NCI-H1930 (cell line): ENCODE data around the gene LOC128125822.

Experiments
- DNase-seq, 2 experiments: peaks; one replicate each; lab custom pipeline; 2025; lab: John Stamatoyannopoulos, UW

LOC128125822 gene

DNA sequence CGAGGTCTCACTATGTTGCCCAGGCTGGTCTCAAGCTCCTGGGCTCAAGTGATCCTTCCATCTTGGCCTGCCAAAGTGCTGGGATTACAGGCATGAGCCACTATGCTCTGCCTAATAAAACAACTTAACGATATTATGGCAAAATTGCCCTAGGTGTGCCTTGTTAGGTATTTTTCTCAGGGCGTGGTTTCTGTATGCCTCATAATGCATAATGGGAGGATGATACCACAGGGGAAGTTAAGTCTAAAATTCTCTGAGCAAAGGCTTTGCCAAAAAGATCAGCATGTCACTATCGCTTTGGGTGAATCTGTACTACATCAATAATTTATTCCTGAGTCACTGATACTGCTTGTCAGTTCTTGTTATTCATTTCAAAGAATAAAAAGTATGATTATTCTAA lies 15.9 kb upstream of the LOC128125822 start:
- no peak for DNase-seq

DNA sequence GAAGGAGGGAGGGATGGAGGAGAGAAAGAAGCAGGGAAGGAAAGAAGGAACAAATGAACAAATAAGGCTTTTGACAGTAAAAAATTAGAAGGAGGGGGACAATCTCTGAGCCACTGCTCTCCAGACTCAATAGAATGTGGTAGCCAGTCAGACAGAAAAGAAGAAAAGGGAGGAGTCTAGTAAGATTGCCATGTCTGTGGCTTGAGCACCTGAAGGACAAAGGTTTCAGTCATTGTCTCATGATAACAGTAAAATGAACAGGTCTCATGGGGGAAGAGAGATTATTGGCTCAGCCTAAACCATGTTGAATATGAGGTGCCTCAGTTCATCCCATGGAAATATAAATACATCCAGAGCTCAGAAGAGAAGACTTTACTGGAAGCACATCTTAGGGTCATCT lies 14.0 kb upstream of the LOC128125822 start:
- no peak for DNase-seq

DNA sequence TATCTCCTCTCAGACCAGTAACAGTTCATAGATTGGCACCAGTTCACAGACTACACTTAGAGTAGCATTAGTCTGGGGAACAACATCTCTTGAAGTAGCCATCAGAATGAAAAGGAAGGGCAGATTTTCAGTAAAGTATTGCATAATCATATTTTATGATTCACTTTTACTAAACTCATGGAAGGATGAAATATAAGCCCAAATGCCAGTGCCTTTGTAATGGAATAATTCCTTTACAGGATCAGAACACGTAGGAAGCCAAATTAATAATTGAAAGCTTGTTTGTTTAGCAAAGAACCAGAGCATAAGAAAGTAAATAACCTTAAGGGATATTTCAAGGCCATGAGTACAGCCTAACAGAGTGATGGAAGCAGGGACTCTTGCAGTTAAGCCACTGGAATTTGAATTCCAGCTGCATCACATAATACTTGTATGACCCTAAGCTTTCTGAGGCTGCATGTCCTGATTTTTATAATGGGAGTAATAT lies 11.4 kb upstream of the LOC128125822 start:
- DNase-seq = no peak

DNA sequence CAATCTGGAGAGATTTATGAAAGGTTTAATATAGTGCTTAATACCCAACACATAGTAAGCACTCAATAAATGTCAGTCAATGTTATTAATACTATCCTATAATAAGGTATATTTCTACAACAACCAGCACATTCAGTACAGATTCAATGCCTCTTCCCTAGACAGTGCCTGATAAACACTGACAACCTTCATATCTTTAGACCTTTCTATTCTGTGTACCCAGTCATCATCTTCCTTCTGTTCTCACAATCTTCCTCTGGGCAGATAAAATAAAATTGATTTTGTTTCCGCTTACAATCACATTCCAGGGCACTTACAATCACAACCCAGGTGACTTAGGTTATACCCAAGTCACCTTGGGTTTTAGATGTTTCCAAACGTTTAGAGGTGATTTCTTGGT lies 11.0 kb upstream of the LOC128125822 start:
- DNase-seq = no peak

DNA sequence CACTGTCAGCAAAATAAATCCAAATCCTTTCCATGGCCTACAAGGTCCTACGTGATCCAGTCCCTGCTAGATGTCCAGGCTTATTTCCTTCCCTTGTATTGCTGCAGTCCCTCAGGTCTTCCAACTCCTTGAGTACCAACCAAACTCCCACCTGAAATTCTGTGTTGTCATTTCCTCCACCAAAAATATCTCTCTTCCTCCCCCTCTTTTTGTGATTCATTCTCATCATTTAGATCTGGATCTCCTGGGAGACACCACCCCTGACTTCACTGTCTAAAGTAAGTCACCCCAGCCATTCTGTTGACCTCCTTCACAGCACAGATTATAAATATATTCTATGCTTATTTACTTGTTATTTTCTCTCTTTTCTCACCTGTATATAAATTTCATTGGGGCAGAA lies 9.0 kb upstream of the LOC128125822 start:
- no peak for DNase-seq

DNA sequence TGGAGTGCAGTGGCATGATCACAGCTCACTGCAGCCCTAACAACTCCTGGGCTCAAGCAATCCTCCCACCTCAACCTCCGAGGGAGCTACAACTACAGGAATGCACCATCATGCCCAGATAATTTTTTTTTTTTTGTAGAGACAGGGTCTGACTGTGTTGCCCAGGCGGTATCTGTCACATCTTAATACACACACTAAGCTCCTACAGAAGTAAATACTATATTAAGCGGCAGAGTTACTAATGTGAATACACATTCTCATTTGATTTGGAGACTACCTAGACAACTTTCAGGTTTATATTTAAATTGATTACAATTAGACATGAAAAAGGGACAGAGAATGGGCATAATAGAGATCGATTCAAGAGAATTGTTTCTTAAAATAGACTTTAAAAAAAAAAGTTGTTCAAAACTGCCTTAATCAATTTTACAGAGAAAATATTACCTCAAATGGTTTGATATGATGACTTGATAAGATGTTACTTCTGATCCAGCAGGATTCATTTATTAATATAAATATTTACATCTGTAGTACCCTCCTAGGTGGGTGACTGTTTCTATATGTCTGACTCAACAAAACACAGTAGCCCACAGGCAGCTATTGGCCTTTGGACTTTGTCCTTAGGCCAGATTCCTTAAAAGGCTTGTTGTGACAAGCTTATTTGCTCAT lies 7.1 kb upstream of the LOC128125822 start:
- no peak for DNase-seq

DNA sequence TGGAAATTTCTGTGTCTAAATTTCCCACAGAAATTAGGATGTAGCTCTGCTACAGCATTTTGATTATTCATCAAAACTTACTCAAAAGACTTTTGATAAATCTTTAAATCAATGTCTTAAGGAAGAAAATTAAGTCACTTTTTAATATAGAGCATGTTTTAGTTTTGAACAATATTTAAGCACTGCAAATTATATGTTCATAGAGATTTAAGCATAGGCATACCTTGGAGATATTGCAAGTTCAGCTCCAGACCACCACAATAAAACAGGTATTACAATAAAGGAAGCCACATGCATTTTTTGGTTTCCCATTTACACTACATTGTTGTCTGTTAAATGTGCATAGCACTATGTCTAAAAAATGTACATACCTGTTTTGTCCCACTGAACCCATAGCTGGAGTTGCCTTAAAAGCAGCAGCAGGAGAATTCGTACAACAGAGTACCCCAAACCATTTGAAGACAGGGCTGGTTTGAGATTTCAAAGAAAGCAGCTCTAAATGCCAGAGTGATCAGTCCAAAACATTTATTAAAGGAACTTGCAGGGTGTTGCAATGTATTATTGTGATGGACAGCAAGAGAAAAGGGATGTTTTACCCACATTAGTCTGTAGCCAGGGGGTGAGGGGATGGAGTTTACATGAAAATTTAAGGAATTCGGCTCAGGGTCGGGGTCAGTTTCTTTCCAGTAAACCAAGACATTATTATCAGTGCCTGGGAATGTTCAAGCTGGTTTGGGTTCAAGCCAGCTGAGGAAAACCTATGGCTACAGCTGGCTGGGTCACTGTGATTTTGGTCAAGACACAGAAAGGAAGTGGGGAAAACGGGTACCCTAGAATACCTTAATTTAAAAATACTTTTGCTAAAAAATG lies 6.3 kb upstream of the LOC128125822 start:
- DNase-seq = no peak

DNA sequence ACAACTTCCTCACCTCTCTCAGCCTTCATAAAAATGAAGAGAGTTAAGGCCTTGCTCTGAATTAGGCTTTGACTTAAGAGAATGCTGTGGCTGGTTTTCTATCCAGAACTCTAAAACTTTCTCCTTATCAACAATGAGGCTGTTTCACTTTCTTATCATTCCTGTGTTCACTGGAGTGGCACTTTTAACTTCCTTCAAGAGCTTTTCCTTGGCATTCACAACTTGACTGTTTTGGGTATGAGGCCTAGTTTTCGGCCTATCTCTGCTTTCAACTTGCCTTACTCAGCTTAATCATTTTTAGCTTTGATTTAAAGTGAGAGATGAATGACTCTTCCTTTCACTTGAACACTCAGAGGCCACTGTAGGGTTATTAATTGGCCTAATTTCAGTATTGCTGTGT lies 4.3 kb upstream of the LOC128125822 start:
- no peak for DNase-seq

DNA sequence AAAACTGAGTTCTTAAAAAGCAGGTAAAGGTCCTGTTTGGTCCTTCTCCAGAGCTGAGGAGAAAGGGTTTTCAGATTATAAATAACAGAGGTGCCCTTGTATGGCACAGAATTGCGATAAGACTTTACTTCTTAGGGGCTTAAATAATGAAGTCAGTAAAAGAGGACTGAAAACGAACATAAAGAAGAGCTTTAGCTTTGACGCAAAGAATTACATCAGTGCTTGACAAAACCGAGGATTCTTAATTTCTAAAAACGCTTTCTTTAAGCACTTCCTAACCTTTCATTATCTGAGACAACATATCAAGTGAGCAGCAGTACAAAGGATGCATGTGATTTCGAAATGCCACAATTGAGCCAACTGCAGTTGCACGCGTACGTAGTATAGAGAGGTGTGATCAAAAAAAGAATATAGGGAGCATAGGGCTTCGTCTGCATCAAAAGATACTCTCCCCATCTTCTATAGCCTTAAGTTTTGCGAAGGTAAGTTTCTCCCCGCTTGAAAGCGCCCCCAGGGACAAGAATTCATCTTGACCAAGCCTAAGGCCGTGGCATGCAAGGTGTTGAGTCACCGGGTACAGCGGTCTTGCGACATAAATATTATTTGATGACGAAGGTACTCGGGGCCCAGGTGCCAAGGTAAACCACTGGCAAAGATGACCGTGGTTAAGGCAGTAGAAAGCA lies 778 bp upstream of the LOC128125822 start:
- peak; percentile 64 to 68 for DNase-seq

DNA sequence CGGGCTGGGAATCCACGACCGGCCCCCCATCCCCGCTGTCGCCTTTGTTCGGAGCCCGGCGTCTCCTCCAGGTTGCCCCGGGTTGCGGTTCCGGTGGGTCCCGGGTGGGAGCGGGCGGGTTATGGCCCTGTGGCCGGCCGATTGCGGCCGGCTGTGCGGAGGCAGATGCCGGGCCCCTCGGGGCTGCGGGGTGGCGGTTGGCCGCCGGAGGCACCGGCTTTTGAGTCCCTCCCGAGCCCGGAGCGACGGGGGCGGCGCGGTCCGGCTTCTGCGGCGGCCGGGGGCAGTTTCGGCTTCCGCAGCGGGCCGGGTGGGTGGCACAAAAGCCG lies 431 bp downstream of the LOC128125822 start:
- no peak for DNase-seq

DNA sequence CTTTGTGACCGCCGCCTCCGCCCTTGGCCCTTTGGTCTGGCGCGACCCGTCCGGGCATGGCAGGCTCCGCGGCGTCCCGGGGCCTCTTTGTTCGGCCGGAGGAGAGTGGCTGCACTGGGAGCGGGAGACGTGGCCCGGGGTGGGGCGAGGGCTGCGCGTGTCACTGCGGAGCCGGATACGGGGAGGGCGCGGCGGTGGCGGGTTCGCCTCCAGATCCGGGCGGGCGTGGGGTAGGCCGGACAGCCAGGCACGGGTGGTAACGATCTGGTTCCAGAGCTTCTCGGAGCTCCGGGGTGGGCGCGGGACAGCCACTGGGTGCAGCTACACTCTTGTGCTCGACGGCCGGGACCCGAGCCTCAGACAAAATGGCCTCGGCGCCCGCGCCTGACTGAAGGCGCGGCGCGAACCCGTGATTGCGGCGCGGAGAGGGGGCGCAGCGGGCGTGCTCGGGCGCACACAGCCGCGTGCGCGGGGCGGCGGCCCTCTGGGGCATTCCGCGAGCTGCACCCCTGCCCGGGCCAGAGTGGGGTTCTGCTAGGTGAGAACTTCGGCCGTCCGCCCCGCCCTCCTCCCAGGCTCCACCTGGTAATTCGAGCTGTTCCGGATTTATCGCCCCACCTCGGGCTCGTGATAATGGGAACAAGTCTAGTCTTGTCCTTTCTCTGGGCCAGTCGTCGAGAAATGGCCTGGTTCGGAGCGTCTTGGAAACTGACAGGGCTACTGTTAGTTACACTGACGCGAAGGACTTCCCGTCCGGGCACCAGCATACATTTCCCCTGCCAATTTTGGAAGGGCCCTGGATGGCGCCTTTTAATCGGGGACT lies 1.0 kb downstream of the LOC128125822 start:
- peak; percentile 42 to 62 for DNase-seq

DNA sequence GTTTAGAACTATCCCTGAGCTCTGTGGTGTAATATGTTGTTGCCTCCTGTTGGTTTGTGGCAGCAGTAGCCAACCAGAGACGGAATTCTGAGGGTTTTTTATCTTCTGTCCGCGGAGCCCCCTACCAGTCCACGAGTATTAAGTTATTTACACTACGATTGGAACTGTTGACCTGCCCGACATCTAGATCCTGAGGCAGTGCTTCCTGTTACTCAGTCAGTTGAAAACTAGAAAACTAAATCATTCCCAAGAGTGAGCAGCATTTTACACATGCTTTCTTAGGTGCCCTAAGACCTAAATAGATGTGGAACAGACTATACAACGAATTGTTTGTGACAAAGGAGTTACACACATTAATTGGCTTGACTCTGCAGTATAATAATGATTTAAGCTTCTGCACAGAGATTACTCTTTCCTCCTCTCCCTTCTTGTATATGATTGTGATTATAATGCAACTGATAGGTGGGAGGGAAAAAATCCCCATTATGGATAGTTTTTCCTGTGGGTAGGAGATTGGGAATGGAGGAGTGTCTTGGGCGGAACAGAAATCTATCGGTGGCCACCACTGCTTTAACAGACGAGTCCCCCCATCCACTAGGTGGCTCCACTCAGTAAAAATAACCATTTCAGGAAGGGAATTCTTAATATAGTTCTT lies 1.7 kb downstream of the LOC128125822 start:
- DNase-seq = peak; percentile 25 to 46

DNA sequence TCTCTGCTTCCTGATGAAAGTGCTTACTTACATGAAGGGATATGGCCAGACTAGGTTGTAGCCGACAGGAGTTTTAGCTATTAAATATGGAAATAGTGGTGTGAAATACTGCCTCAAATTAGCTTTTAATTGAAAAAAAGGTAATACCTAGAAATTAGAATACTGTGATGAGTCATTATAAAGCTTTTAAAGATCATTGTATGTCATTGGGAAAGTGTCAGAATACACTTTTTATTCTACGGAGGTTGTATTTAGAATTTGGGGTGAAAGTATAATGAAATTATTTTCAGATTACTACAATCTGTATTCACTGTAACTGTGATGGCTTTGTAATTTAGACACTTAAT lies 2.2 kb downstream of the LOC128125822 start:
- DNase-seq = no peak

DNA sequence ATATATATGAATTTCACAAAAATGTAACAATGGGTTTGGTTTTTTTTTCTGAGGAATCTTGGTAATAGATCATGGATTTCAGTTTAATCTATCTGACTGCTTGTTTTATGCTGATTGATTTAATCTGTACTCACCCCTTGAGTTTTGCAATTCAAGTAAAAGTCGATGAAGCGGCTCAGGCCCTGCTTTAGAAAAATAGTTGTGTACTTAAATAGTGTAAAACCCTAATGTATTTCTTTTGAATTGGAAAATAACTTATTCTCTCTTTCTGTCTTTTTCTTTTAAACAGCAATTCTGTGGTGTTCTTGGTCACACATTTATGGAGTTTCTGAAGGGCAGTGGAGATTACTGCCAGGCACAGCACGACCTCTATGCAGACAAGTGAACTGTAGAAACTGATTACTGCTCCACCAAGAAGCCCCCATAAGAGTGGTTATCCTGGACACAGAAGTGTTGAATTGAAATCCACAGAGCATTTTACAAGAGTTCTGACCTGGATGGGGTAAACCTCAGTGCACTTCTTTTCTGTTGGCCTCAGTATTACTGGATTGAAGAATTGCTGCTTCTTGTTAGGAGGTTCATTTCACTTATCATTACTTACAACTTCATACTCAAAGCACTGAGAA lies 4.0 kb downstream of the LOC128125822 start:
- DNase-seq = no peak

DNA sequence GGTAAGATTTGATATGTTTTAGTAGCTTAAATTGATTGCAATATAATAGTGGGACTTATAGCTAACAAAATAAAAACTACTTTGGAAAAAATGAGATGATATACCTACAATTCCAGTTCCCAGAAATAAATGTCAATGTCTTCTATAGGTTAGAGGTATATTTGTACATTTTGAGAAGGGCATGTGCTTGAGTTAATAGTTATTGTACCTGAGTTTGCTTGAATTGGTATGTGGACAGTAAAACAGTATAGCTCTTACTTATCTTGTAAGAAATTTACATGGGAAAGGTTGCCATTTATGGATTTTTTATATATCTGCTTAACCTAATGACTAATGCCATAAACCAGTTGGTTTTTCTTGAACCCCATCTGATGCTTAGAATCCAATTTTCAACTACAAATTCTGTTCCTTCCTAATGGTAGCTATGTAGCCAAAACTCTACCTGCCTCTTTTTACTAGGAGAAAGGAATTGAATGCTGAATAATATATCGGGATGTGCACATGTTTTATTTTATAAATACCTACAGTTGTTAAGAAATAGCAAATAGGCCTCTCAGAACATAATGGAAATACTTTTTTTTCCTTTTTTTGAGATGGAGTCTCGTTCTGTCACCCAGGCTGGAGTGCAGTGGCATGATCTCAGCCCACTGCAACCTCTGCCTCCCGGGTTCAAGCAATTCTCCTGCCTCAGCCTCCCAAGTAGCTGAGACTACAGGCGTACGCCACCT lies 4.9 kb downstream of the LOC128125822 start:
- no peak for DNase-seq

DNA sequence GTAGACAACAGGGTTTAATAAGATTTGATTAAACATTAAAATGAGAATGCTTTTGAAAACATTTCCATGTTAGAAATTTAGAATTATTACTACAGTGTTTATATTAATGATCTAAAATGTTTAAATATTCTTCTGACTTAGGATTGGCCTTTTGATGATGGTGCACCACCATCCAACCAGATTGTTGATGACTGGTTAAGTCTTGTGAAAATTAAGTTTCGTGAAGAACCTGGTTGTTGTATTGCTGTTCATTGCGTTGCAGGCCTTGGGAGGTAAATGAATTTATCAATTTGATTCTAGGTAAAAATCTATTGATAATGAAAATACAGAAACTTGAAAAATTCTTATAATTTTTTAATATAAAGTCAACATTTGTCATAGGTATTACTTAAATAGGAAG lies 6.5 kb downstream of the LOC128125822 start:
- no peak for DNase-seq

DNA sequence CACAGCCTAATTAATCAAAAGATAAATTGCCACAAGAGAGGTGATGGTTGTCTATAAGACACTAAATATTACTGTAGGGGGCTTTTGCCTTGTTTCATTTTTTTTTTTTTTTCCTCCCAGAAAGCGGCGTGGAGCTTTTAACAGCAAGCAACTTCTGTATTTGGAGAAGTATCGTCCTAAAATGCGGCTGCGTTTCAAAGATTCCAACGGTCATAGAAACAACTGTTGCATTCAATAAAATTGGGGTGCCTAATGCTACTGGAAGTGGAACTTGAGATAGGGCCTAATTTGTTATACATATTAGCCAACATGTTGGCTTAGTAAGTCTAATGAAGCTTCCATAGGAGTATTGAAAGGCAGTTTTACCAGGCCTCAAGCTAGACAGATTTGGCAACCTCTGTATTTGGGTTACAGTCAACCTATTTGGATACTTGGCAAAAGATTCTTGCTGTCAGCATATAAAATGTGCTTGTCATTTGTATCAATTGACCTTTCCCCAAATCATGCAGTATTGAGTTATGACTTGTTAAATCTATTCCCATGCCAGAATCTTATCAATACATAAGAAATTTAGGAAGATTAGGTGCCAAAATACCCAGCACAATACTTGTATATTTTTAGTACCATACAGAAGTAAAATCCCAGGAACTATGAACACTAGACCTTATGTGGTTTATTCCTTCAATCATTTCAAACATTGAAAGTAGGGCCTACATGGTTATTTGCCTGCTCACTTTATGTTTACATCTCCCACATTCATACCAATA lies 7.8 kb downstream of the LOC128125822 start:
- DNase-seq = no peak

DNA sequence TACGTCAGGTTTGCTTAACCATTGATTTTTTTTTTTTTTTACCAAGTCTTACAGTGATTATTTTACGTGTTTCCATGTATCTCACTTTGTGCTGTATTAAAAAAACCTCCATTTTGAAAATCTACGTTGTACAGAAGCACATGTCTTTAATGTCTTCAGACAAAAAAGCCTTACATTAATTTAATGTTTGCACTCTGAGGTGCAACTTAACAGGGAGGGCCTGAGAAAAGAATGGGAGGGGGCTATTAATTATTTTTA lies 8.4 kb downstream of the LOC128125822 start:
- DNase-seq = no peak

DNA sequence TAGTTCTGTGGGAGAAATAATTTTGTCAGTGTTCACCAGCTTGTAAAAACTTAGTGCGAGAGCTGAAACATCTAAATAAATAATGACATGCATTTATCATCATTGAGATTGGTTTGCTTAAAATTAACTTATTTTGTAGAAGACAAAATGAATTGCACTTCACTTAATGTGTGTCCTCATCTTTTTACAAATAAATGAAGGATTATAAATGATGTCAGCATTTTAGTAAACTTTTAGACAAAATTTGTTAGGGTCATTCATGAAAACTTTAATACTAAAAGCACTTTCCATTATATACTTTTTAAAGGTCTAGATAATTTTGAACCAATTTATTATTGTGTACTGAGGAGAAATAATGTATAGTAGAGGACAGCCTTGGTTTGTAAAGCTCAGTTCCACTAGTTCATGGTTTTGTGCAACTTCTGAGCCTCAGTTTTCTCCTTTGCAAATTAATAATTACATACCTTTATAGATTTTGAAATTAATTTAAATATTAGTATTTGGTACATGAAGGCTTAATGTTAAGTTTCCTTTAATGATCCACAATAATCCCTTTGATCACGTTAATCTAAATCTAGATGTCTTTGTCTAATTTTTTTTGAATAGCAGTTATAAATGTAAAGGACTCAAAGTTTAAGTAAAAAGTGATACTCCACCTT lies 9.2 kb downstream of the LOC128125822 start:
- no peak for DNase-seq
